GM13977 (cell line): ENCODE results near the gene CREB3L2.

Experiments used
- DNase-seq: peaks from one replicate; pipeline ENCODE4 v3.0.0; 2012; ENCODE audit warnings: low spot score
- CTCF ChIP-seq: IDR thresholded peaks from 2 replicates; pipeline ENCODE4 v1.5.1; 2012; ENCODE audit warnings: mild to moderate bottlenecking, control low read depth; ENCODE audit not compliant: insufficient read depth; ENCODE audit errors: extremely low read depth, missing control alignments
- in situ Hi-C: fragments of 300-500 bp; cut with MboI; formaldehyde crosslinking; loops from one replicate; pipeline ENCODE4 v1.12.0; 2022; ENCODE audit warnings: low sequenced_read_pairs, low pct_unique_long_range_greater_than_20kb, mixed read lengths, inconsistent platforms; ENCODE audit not compliant: unreplicated experiment

The CREB3L2 gene

GRCh38 chr7:137903382-137904169 lies 98.3 kb downstream of the CREB3L2 start:
- peak; percentile 74 for DNase-seq
- in situ Hi-C loops: loop anchor here (5.0 to 25.0 kb wide), 2 partner anchors 104 to 834 kb away; no protein-coding TSS in a partner anchor
- TF ChIP-seq CTCF: peak; percentile 67

- in situ Hi-C loops: loop anchor here (5.0 to 25.0 kb wide), 2 partner anchors 107 to 837 kb away; no protein-coding TSS in a partner anchor
- no peak for DNase-seq
- TF ChIP-seq CTCF: no peak
These were observed 101.7 kb downstream of the CREB3L2 start for GRCh38 chr7:137900137-137900536.

GRCh38 chr7:137898839-137899721 lies 102.8 kb downstream of the CREB3L2 start:
- TF ChIP-seq CTCF: peak; percentile 98
- DNase-seq: peak; percentile 68
- in situ Hi-C loops: loop anchor here (5.0 kb wide), 1 partner anchor 247 kb away; no protein-coding TSS in a partner anchor

GRCh38 chr7:137895301-137896221 lies 106.3 kb downstream of the CREB3L2 start:
- in situ Hi-C loops: loop anchor here (5.0 kb wide), 1 partner anchor 243 kb away; no protein-coding TSS in a partner anchor
- DNase-seq: peak; percentile 56
- TF ChIP-seq CTCF: no peak

GRCh38 chr7:137893143-137893742 lies 108.6 kb downstream of the CREB3L2 start:
- no peak for DNase-seq
- in situ Hi-C loops: no loop called here
- TF ChIP-seq CTCF: no peak
